Glutamatergic neuron (in vitro differentiated cells): ENCODE measurements around the gene RPL13. TPM values are rescaled to one million over a fixed set of nuclear protein-coding genes. Genes with fewer than 3 reads are reported as not detected.

Experiments
- DNase-seq: peaks from one replicate; pipeline ENCODE4 v3.0.0; 2022
- H3K27ac Mint-ChIP-seq: one replicate; pipeline ENCODE4 v1.8.0; 2020; ENCODE audit warnings: mild to moderate bottlenecking, mixed read lengths, inconsistent platforms; ENCODE audit not compliant: unreplicated experiment
- H3K27me3 Mint-ChIP-seq: one replicate; pipeline ENCODE4 v1.8.0; 2020; ENCODE audit warnings: mild to moderate bottlenecking, moderate library complexity, mixed read lengths, inconsistent platforms; ENCODE audit not compliant: unreplicated experiment
- H3K36me3 Mint-ChIP-seq: one replicate; pipeline ENCODE4 v1.8.0; 2020; ENCODE audit warnings: mild to moderate bottlenecking, mixed read lengths, inconsistent platforms; ENCODE audit not compliant: unreplicated experiment
- H3K4me1 Mint-ChIP-seq: one replicate; pipeline ENCODE4 v1.8.0; 2020; ENCODE audit warnings: mild to moderate bottlenecking, low read depth, mixed read lengths, inconsistent platforms; ENCODE audit not compliant: unreplicated experiment
- H3K4me3 Mint-ChIP-seq: one replicate; pipeline ENCODE4 v1.8.0; 2020; ENCODE audit warnings: mild to moderate bottlenecking, mixed read lengths, inconsistent platforms; ENCODE audit not compliant: unreplicated experiment
- H3K9me3 Mint-ChIP-seq: one replicate; pipeline ENCODE4 v1.8.0; 2020; ENCODE audit warnings: mild to moderate bottlenecking, moderate library complexity, mixed read lengths, inconsistent platforms; ENCODE audit not compliant: unreplicated experiment
- total RNA-seq: library from RNA; stranded (reverse); fragmentation: NEBNext Ultra II Directional; extraction: Animal tissue kit (Norgen Biotek cat#: 25700); gene quantifications from one replicate; pipeline ENCODE4 v1.2.1, GENCODE V29; 2021; ENCODE audit not compliant: unreplicated experiment
- TF ChIP-seq, protein P1 (sequence below): fragments of 200-600 bp; sonication (generic); IDR thresholded peaks from one replicate; pipeline ENCODE4 v1.5.0; 2021; ENCODE audit not compliant: partially characterized antibody, unreplicated experiment

The RPL13 gene
- total RNA-seq, 1 donor from 2014 or later, result 893 TPM

DNA sequence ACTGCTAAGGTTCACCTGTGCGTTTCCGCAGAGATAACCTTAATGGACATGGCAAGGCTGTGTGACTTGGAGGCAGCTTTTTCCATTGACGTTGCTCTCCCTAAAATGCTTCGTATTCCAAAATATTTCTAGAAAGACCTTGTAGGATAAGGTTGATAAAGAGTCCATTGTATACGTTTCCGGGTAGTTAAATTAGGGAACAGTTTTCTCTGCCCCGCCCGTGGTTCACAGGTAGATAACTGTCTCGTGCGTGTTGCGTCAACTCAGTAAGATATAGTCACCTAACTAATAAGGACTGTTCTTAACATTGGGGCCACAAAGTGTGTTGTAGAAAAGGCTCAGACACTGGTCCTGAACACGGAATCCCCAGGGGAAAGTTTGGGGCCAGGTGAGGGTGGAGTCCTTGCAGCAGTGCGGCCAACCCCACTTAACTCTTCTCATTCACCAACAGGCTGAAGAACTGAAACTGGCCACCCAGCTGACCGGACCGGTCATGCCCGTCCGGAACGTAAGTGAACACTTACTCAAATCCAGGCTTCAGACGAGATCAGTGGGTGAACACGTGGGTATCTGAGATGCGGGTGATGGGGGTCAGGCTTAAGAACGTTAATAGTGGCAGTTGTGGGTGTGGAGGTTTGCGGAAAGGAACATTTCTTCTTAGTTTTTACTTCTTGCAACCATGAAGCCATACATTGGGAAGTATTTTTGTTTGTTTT is 1.6 kb downstream of the RPL13 start:
- Mint-ChIP-seq H3K4me3 (peak overlapping the region; percentile 89), H3K27me3 (peaks cover 9% of the 10 kb centered on the region), H3K36me3 (no peaks in the 10 kb centered on the region), H3K27ac (peak overlapping the region; percentile 7), H3K9me3 (peaks cover 16% of the 10 kb centered on the region), H3K4me1 (peaks cover 27% of the 10 kb centered on the region)
- TF ChIP-seq, protein P1, sequence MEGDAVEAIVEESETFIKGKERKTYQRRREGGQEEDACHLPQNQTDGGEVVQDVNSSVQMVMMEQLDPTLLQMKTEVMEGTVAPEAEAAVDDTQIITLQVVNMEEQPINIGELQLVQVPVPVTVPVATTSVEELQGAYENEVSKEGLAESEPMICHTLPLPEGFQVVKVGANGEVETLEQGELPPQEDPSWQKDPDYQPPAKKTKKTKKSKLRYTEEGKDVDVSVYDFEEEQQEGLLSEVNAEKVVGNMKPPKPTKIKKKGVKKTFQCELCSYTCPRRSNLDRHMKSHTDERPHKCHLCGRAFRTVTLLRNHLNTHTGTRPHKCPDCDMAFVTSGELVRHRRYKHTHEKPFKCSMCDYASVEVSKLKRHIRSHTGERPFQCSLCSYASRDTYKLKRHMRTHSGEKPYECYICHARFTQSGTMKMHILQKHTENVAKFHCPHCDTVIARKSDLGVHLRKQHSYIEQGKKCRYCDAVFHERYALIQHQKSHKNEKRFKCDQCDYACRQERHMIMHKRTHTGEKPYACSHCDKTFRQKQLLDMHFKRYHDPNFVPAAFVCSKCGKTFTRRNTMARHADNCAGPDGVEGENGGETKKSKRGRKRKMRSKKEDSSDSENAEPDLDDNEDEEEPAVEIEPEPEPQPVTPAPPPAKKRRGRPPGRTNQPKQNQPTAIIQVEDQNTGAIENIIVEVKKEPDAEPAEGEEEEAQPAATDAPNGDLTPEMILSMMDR, result no peak
- no peak for DNase-seq

DNA sequence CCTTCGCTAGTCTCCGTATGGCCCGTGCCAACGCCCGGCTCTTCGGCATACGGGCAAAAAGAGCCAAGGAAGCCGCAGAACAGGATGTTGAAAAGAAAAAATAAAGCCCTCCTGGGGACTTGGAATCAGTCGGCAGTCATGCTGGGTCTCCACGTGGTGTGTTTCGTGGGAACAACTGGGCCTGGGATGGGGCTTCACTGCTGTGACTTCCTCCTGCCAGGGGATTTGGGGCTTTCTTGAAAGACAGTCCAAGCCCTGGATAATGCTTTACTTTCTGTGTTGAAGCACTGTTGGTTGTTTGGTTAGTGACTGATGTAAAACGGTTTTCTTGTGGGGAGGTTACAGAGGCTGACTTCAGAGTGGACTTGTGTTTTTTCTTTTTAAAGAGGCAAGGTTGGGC is 2.5 kb downstream of the RPL13 start:
- TF ChIP-seq, protein P1, result no peak
- H3K4me3 Mint-ChIP-seq, result no peak overlapping the region
- H3K9me3 Mint-ChIP-seq, result peaks cover 16% of the 10 kb centered on the region
- peaks cover 27% of the 10 kb centered on the region for H3K4me1 Mint-ChIP-seq
- H3K27ac Mint-ChIP-seq, result no peak overlapping the region
- H3K36me3 Mint-ChIP-seq, result no peaks in the 10 kb centered on the region
- H3K27me3 Mint-ChIP-seq, result peaks cover 9% of the 10 kb centered on the region
- DNase-seq, result no peak

DNA sequence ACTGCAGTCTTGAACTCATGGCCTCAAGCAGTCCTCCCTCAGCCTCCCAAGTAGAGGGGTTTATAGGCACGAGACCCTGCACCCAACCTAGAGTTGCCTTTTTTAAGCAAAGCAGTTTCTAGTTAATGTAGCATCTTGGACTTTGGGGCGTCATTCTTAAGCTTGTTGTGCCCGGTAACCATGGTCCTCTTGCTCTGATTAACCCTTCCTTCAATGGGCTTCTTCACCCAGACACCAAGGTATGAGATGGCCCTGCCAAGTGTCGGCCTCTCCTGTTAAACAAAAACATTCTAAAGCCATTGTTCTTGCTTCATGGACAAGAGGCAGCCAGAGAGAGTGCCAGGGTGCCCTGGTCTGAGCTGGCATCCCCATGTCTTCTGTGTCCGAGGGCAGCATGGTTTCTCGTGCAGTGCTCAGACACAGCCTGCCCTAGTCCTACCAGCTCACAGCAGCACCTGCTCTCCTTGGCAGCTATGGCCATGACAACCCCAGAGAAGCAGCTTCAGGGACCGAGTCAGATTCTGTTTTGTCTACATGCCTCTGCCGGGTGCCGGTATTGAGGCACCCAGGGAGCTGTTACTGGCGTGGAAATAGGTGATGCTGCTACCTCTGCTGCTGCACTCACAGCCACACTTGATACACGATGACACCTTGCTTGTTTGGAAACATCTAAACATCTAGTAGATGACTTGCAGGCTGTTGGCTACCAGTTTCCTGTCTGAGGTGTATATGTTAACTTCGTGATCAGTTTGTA is 3.3 kb downstream of the RPL13 start:
- DNase-seq, result no peak
- TF ChIP-seq, protein P1, result no peak
- Mint-ChIP-seq H3K36me3 (no peaks in the 10 kb centered on the region), H3K27me3 (peaks cover 9% of the 10 kb centered on the region), H3K27ac (no peak overlapping the region), H3K4me3 (peak overlapping the region; percentile 25), H3K9me3 (peaks cover 18% of the 10 kb centered on the region), H3K4me1 (peaks cover 27% of the 10 kb centered on the region)

DNA sequence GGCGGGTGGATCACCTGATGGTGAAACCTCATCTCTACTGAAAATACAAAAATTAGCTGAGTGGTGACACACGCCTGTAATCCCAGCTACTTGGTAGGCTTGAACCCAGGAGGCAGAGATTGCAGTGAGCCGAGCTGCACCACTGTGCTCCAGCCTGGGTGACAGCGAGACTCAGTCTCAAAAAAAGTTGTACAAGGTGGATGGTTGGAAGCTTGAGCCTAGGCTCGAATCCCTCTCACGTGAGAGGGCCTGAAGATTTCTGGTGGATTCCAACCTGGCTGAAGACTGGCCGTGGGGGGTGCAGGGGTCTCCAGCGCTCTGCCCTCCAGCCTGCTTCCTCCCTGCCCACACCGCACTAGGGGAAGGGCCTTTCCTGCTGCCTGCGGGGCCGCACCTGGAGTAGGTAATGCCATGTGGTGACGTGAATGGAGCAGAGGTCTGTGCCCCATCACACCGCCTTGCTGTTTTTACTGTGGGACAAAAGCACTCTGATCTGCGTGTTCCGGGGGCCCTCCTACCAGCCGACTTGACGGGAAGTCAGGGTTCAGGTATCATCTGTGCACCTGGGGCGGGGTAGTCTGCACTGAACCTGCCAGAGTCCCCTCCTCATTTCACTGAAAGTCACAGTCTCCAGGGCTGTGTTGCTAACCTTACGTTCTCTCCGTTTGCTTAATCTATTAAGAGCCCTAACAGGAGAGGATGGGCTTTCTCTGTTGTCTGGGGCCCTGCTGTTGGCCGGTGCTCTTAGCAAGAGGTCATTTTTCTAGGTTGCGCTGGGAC is 4.2 kb downstream of the RPL13 start:
- H3K36me3 Mint-ChIP-seq, result no peaks in the 10 kb centered on the region
- peaks cover 27% of the 10 kb centered on the region for H3K4me1 Mint-ChIP-seq

More for the DNA sequence above, 4.2 kb downstream of the RPL13 start:
- peak overlapping the region; percentile 17 for H3K27ac Mint-ChIP-seq
- H3K27me3 Mint-ChIP-seq, result peaks cover 11% of the 10 kb centered on the region
- TF ChIP-seq, protein P1, result no peak
- H3K9me3 Mint-ChIP-seq, result peaks cover 17% of the 10 kb centered on the region
- peak overlapping the region; percentile 55 for H3K4me3 Mint-ChIP-seq
- no peak for DNase-seq
